Activated CD4-positive, alpha-beta T cell treated with anti-CD3 and anti-CD28 coated beads, Interleukin-2, amount 50 U/mL, for 24 hours (primary cell): ENCODE results near the gene NHLRC4.

ENCODE experiments used
- DNase-seq, 2 donors: peaks; one replicate each; pipeline ENCODE4 v3.0.0-alpha.2; 2020; ENCODE audit warnings: low read depth in 1 of 2, low spot score in 1 of 2

The NHLRC4 gene

GRCh38 chr16:530111-530817, 36.5 kb upstream of the NHLRC4 start:
- DNase-seq = no peak

DNA sequence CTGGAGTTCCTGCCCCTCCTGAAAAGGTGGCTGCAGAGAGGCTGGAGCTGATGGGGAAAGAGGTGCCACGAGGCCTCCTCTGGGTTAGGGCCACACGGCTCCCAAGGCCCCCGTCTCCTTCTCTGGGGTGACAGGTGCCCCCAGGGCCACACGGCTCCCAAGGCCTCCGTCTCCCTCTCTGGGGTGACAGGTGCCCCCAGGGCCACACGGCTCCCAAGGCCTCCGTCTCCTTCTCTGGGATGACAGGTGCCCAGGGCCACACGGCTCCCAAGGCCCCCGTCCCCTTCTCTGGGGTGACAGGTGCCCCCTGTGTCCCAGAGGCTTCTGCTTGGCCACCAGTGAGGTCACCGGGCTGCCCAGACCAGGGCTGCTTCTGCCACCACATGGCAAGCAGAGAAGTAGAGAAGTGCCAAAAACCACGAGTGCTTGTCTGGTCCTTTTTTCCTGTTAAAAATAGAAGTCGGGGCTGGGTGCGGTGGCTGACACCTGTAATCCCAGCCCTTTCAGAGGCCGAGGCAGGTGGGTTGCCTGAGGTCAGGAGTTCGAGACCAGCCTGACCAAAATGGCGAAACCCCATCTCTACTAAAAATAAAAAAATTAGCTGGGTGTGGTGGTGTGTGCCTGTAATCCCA, 35.2 kb upstream of the NHLRC4 start:
- no peak for DNase-seq

DNA sequence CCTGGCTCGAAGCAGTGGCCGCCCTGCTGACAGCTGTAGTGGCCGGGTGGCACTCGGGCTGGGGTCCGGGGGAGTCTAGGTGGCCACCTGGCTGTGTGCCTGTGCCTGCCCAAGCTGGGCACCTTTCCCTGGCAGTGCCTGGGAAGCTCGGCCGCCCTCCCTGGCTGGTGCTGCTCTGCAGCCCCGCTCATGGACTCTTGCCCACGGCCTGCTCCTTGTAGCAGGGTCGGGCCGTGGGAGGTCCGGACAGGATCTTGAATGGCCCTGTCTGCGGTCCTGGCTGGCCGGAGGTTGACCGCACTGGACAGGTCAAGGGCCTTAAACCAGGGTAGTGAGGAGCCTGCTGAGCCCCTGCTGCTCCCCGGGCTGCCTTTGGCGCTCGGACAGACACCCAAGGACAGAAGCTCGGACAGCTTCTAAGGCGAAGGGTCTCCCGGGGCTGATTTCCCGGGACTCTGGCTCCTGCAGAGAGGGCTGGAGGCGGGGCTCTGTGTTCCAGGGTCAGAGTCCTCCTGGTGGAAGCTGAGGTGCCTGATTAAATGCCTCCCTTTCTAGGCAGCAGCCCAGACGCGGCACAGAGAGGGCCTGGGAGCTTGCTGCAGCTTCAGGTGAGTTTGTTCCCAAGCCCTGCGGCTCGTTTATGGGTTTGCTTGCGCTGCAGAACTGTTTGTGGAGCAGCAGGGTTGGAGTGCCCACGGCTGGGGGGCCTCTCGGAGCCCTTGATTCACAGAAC, 33.2 kb upstream of the NHLRC4 start:
- DNase-seq = no peak

- DNase-seq = no peak
These were observed 32.7 kb upstream of the NHLRC4 start for GRCh38 chr16:534135-534534.

DNA sequence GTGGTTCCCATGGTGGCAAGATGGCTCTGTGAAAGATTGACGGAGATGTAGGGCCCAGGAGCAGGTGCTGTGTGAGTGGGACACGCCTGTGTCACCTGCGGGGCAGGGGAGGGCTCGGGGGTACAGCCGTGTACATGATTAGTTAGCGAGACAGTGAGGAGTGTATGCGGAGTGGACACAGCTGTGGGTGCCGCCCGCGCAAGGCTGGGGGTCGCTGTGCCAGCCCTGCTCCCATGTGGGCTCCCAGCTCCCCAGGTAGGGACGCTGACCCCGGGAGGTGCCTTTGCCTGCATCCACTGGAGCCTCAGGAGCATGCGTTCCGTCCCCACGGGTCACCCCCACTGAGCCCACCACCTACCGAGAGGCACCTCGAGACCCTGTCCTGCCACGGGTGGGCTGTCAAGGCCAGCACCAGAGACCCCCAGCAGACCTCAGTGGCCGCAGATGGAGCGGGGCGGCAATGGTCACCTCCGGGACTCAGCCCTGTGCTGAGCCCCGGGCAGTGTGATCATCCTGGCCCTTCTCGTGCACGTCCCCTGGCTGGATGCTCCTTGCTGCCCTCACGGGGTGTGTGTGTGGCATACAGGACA, 31.9 kb upstream of the NHLRC4 start:
- no peak for DNase-seq

GRCh38 chr16:535446-536405, 31.1 kb upstream of the NHLRC4 start:
- DNase-seq = no peak

DNA sequence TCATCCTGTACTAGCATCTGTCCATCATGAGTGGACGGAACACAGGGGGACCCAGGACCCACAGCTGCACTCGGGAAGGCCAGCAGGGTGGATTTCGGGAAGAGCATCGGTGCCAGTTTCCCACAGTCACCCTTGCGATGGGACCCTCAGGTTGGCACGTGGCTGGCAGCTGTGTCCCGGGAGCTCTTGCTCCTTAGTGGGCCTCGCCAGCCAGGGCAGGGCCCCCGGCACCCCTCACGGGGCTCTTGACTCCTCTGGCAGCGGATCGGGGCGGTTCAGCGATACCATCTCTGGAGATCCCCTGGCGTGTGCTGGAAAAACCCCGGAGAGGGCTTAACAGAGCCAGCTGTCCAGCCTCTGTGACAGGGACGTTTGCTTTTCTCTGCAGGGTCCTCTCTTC, 30.1 kb upstream of the NHLRC4 start:
- no peak for DNase-seq

GRCh38 chr16:537415-538335, 29.1 kb upstream of the NHLRC4 start:
- no peak for DNase-seq

DNA sequence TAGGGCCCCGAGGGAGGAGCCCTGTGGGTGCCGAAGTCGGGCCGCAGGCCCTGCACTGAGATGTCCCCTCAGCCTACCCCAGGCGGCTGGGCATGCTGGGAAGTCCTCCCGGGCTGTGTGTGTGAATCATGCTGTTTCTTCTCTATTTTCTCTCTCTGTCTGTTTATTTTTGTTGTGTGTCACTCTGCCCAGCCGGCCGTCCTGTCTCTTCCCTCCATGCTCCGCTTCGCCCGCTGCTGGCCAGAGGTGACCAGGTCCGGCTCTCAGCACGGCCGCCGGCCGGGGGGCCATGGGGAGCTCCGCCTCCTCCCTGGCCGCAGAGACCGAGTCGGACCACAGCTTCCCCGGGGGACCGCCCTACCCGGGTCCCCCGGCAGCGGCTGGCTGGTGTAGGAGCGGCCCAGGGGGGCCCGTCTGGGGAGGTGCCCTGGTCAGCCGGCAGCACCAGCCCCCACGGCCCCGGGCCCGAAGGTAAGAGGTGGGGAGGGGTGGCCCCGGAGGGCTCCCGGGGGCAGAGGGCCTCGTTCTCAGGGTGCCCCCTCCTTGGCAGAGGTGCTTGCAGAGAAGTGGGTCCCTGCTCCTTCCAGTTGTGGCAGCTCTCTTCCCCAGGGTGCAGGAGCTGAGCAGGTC, 26.8 kb upstream of the NHLRC4 start:
- no peak for DNase-seq

GRCh38 chr16:540645-541340, 26.0 kb upstream of the NHLRC4 start:
- DNase-seq = no peak

DNA sequence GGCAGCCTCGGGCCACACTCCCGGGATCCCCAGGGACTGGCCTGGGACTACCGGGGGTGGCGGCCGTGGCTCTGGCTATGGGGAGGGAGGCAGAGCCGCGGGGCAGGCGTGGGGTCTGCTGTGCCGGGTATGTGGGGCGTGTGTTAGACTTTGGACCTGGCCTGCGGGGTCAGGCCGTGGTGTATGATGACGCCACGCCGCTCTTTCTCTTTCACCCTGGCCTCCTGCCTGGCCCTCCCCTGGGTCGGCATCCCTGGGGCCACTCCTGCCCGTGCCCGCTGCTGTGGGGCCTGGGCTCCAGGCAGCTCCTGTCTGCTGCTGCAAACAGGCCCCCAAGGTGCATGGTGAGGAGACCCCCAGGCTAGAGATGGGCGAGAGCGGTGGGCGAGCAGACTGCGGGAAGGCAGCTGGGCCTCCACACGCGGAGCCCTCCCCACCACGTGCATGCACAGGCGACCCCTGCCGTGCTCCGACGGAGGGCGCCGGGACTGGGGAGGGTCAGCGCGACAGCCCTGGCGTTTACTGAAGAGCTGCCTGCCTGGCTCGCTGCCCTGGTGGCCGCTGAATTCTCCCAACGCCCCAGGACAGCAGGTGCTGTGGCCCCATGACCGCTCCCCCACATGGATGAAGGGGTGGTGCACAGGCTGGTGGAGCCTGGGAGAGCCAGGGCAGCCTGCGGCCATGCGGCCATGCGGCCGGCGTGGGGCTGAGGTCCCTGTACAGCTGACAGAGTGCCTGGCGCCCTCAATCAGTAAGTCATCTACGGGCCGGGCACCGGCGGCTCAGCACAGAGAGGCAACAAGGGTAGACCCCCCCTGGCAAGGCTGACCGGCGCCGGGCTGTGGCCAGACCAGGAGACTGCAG, 23.3 kb upstream of the NHLRC4 start:
- DNase-seq = no peak

GRCh38 chr16:544517-544916, 22.3 kb upstream of the NHLRC4 start:
- DNase-seq = no peak

DNA sequence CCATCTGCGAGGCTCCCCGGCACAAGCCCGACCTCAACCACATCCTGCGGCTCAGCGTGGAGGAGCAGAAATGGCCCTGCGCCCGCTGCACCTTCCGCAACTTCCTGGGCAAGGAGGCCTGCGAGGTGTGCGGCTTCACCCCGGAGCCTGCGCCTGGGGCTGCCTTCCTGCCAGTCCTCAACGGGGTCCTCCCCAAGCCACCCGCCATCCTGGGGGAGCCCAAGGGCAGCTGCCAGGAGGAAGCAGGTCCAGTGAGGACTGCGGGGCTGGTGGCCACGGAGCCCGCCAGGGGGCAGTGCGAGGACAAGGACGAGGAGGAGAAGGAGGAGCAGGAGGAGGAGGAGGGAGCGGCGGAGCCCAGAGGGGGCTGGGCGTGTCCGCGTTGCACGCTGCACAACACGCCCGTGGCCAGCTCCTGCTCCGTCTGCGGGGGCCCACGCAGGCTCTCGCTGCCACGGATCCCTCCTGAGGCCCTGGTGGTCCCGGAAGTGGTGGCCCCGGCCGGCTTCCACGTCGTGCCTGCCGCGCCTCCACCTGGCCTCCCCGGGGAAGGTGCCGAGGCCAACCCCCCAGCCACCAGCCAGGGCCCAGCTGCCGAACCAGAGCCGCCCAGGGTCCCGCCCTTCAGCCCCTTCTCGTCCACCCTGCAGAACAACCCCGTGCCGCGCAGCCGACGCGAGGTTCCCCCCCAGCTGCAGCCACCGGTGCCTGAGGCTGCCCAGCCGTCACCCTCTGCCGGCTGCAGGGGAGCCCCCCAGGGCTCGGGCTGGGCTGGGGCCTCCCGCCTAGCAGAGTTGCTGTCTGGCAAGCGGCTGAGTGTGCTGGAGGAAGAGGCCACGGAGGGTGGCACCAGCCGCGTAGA, 19.7 kb upstream of the NHLRC4 start:
- no peak for DNase-seq

- no peak for DNase-seq
These were observed 18.2 kb upstream of the NHLRC4 start for GRCh38 chr16:548586-548985.

- DNase-seq = no peak
These were observed 17.1 kb upstream of the NHLRC4 start for GRCh38 chr16:549544-550263.

- no peak for DNase-seq
These were observed 15.6 kb upstream of the NHLRC4 start for GRCh38 chr16:551210-551609.
